Activated CD8-positive, alpha-beta memory T cell treated with anti-CD3 and anti-CD28 coated beads for 1 hour (primary cell): ENCODE data around the gene ERCC8.

Experiments
- DNase-seq, 2 donors: peaks; one replicate each; pipeline ENCODE4 v3.0.0-alpha.2; 2020; ENCODE audit warnings: low read depth in 1 of 2; ENCODE audit errors: extremely low read depth in 1 of 2

The ERCC8 gene

DNA sequence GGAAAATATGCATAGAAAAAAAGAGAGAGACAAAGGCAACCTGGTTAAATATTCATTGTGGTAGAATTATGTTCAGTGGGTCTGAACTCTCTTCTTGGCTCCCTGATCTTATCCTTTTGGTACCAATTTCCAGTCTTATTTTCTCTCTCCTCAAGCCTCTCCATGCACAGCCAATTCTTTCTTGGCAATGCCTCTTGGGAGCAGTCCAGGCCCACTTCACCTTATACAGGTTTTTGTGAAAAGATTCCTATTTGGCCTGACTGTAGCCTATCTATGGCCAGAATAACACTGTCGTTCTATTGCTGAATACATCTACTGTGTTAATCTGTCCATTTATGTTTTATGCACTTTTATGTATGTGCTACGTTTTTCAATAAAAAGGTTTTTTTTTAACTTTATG lies 103.5 kb downstream of the ERCC8 start:
- DNase-seq = no peak

GRCh38 chr5:60836131-60836530 lies 108.7 kb downstream of the ERCC8 start:
- no peak for DNase-seq

- DNase-seq = no peak
These were observed 109.3 kb downstream of the ERCC8 start for GRCh38 chr5:60835554-60835953.

DNA sequence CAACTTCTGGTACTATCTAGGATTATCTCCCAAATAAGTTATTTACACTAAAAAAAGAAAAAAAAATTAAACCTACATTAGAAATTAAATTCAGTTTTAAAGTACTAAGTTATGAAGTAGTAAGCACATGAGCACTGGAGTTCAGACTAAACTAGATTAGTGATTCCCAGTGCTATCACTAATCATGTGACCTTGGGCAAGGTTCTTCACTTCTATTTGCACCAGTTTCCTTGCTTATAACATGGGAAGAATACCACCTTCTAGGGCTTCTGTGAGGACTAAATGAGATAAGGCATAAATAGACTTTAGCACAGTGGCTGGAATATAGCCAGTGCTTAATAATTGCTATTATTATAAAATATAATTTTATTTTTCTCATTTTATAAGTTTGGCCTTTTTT lies 111.3 kb downstream of the ERCC8 start:
- DNase-seq = no peak

DNA sequence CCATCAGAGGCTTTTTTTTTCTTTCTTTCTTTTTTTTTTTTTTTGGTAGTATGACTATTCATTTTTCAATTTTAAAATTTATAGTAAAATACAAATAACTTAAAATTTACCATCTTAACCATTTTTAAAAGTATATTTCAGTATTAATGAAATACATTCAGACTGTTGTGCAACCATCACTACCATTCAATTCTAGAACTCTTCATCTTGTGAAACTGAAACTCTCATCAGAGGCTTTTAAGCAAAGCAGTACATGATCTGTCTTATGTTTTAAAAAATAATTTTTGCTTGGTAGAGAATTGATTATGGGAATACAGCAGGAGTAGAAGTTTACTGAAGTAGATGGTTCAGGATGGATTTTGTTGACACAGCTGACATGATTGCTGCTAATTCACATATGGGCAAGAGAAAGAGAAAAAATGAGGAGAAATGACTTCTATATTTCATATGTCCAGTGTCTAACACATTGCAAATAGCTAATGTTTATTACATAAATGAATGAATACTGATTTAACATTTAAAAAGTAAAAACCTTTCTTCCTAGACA lies 114.2 kb downstream of the ERCC8 start:
- DNase-seq = no peak

- no peak for DNase-seq
These were observed 115.2 kb downstream of the ERCC8 start for GRCh38 chr5:60829490-60830266.

DNA sequence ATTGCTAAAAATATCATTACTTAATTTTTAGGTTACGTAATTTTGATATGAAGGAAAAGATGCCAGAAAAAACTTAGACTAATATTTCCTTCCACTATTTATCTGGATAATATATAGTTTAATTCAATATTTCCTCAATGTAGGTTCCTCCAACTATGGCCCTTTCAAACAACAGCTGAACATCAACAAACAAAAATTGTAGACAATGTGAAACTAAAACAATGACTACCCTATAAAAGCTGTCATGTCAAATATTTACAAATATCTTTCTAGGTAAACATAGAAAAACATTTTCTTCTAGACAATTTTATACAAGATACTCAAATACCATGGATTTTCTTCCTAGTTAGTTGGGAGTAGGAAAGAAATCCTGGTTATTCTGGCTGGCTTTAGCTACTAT lies 117.7 kb downstream of the ERCC8 start:
- DNase-seq = no peak

DNA sequence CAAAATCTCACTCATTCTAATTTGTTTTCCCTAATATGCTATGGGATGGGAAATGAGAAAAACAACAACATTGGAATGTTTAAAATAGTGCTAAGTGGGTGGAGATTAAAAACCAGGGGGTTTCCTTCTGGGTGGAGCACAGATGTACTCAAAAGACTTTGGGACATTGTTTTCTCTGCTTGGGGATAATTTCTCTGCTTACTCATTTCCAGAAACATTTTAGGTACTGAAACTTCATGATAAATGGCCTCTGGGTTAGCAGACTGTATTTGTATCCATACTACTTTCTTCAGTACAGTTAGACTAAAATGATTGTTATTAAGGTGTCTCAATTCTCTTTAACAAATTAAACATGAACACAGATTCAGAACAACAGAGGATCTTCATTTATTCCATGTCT lies 118.2 kb downstream of the ERCC8 start:
- no peak for DNase-seq
